NB4 (cell line): ENCODE measurements around the gene ADCK1.

Experiments
- POLR2A ChIP-seq: IDR thresholded peaks from 2 replicates; pipeline ENCODE4 v1.6.1; 2011; ENCODE audit warnings: mild to moderate bottlenecking; ENCODE audit not compliant: insufficient read length; ENCODE audit errors: extremely low read depth
- TF ChIP-seq, protein P1 (sequence below): IDR thresholded peaks from one replicate; pipeline ENCODE4 v1.5.1; 2012; ENCODE audit warnings: low read depth, low read length

DNA sequence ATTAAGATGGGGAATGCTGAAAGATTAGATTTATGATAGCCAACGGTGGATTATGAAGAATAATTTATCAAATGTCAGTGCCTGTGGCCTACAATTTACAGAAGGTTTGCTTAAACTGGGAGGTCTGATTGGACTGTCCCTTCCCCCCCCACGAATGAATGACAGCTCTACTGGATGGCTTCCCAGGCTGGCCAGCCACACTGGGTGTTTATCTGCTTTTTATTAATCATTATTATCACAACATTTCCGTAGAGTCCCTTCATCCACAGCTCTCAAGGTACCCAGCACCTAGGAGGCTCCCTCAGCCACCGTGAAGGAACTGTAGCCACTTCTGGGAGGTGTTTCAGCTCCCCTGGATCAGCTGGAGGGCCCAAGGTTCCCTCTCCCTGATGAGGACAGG is 78.9 kb downstream of the ADCK1 start:
- TF ChIP-seq, protein P1, sequence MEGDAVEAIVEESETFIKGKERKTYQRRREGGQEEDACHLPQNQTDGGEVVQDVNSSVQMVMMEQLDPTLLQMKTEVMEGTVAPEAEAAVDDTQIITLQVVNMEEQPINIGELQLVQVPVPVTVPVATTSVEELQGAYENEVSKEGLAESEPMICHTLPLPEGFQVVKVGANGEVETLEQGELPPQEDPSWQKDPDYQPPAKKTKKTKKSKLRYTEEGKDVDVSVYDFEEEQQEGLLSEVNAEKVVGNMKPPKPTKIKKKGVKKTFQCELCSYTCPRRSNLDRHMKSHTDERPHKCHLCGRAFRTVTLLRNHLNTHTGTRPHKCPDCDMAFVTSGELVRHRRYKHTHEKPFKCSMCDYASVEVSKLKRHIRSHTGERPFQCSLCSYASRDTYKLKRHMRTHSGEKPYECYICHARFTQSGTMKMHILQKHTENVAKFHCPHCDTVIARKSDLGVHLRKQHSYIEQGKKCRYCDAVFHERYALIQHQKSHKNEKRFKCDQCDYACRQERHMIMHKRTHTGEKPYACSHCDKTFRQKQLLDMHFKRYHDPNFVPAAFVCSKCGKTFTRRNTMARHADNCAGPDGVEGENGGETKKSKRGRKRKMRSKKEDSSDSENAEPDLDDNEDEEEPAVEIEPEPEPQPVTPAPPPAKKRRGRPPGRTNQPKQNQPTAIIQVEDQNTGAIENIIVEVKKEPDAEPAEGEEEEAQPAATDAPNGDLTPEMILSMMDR, result no peak
- no peak for TF ChIP-seq POLR2A
